ENCODE data around the gene UMODL1. TPM values are rescaled to one million over a fixed set of nuclear protein-coding genes. Genes with fewer than 3 reads are reported as not detected.
A peak's percentile ranks its signal among the peaks of the same experiment; 100 is the strongest.
"Not testable (repeated sequence)": the region's sequence is repeated elsewhere in the genome, so short reads cannot be mapped to it uniquely, and the experiment has no call there.

Gene UMODL1
- total and polyA plus RNA-seq, 2 donors: not detected

- WGBS: 83% methylated on average over 26 of the region's 26 CpGs
- no peaks in the 10 kb centered on the region for H3K36me3 ChIP-seq (ENCODE audit: insufficient read depth)
- no peak overlapping the region for H3K27ac ChIP-seq (ENCODE audit: low read depth)
- H3K4me1 ChIP-seq (ENCODE audit: insufficient read depth): no peaks in the 10 kb centered on the region
- no peak overlapping the region for H3K4me3 ChIP-seq (ENCODE audit: low read depth, low read length)
- no peak for DNase-seq (ENCODE audit: extremely low spot score)
Measured at GRCh38 chr21:42108554-42109340, 37.6 kb downstream of the UMODL1 start.

DNA sequence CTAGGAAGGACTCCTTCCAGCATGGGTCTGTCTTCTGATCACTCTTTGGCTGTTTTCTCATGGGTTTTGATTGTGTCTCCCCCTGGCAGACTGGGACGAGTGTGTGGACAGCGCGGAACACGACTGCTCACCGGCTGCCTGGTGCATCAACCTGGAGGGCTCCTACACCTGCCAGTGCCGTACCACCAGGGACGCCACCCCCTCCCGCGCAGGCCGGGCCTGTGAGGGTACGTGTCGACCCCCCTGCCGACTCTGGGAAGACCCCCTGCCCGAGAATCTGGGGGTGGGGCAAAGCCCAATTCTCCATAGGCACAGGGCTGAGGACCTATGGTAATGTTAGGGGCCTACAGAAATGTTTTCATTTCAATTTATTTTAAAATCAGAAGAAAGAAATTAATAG is 38.4 kb downstream of the UMODL1 start:
- H3K4me3 ChIP-seq (ENCODE audit: low read depth, low read length): no peak overlapping the region
- DNase-seq (ENCODE audit: extremely low spot score): no peak
- H3K27ac ChIP-seq (ENCODE audit: low read depth): no peak overlapping the region
- no peaks in the 10 kb centered on the region for H3K4me1 ChIP-seq (ENCODE audit: insufficient read depth)
- no peaks in the 10 kb centered on the region for H3K36me3 ChIP-seq (ENCODE audit: insufficient read depth)
- 92% methylated on average over 14 of the region's 14 CpGs for WGBS

GRCh38 chr21:42109873-42110525 is 38.9 kb downstream of the UMODL1 start:
- no peak for DNase-seq (ENCODE audit: extremely low spot score)
- H3K4me3 ChIP-seq (ENCODE audit: low read depth, low read length): no peak overlapping the region
- H3K27ac ChIP-seq (ENCODE audit: low read depth): no peak overlapping the region
- 70% methylated on average over 17 of the region's 17 CpGs for WGBS
- H3K36me3 ChIP-seq (ENCODE audit: insufficient read depth): no peaks in the 10 kb centered on the region
- H3K4me1 ChIP-seq (ENCODE audit: insufficient read depth): no peaks in the 10 kb centered on the region

- no peak overlapping the region for H3K27ac ChIP-seq (ENCODE audit: low read depth)
- no peaks in the 10 kb centered on the region for H3K4me1 ChIP-seq (ENCODE audit: insufficient read depth)
- DNase-seq (ENCODE audit: extremely low spot score): no peak
- 87% methylated on average over 24 of the region's 24 CpGs for WGBS
- no peaks in the 10 kb centered on the region for H3K36me3 ChIP-seq (ENCODE audit: insufficient read depth)
- no peak overlapping the region for H3K4me3 ChIP-seq (ENCODE audit: low read depth, low read length)
Measured at GRCh38 chr21:42110691-42111469, 39.8 kb downstream of the UMODL1 start.

DNA sequence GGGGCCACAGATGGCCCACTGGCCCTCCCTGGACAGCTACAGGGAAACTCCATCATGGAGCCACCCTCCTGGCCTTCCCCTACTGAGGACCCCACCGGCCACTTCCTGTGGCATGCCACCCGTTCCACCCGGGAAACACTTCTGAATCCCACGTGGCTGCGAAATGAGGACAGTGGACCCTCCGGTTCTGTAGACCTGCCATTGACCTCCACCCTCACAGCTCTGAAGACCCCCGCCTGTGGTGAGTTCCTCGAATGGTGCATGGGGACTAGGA is 40.3 kb downstream of the UMODL1 start:
- Histone ChIP-seq H3K27ac (ENCODE audit: low read depth) (no peak overlapping the region), H3K36me3 (ENCODE audit: insufficient read depth) (no peaks in the 10 kb centered on the region), H3K4me1 (ENCODE audit: insufficient read depth) (no peaks in the 10 kb centered on the region), H3K4me3 (ENCODE audit: low read depth, low read length) (no peak overlapping the region)
- no peak for DNase-seq (ENCODE audit: extremely low spot score)
- 88% methylated on average over 8 of the region's 8 CpGs for WGBS

- no peaks in the 10 kb centered on the region for H3K4me1 ChIP-seq (ENCODE audit: insufficient read depth)
- DNase-seq (ENCODE audit: extremely low spot score): no peak
- WGBS: 78% methylated on average over 10 of the region's 10 CpGs
Measured at GRCh38 chr21:42111811-42112210, 40.7 kb downstream of the UMODL1 start.

GRCh38 chr21:42112238-42112637 is 41.1 kb downstream of the UMODL1 start:
- Histone ChIP-seq H3K4me3 (ENCODE audit: low read depth, low read length) (no peak overlapping the region), H3K4me1 (ENCODE audit: insufficient read depth) (no peaks in the 10 kb centered on the region), H3K27ac (ENCODE audit: low read depth) (no peak overlapping the region), H3K36me3 (ENCODE audit: insufficient read depth) (no peaks in the 10 kb centered on the region)
- DNase-seq (ENCODE audit: extremely low spot score): no peak
- WGBS: 58% methylated on average over 1 of the region's 1 CpG

More at GRCh38 chr21:42111811-42112210, 40.7 kb downstream of the UMODL1 start:
- H3K4me3 ChIP-seq (ENCODE audit: low read depth, low read length): no peak overlapping the region
- H3K27ac ChIP-seq (ENCODE audit: low read depth): no peak overlapping the region
- no peaks in the 10 kb centered on the region for H3K36me3 ChIP-seq (ENCODE audit: insufficient read depth)

- DNase-seq (ENCODE audit: extremely low spot score): no peak
- WGBS: 55% methylated on average over 4 of the region's 4 CpGs
Measured at GRCh38 chr21:42112857-42113256, 41.7 kb downstream of the UMODL1 start.

GRCh38 chr21:42113926-42114409 is 42.9 kb downstream of the UMODL1 start:
- Histone ChIP-seq H3K4me1 (ENCODE audit: insufficient read depth) (no peaks in the 10 kb centered on the region), H3K27ac (ENCODE audit: low read depth) (no peak overlapping the region), H3K36me3 (ENCODE audit: insufficient read depth) (no peaks in the 10 kb centered on the region), H3K4me3 (ENCODE audit: low read depth, low read length) (no peak overlapping the region)
- 67% methylated on average over 13 of the region's 13 CpGs for WGBS
- DNase-seq (ENCODE audit: extremely low spot score): no peak

More at GRCh38 chr21:42112857-42113256, 41.7 kb downstream of the UMODL1 start:
- no peak overlapping the region for H3K27ac ChIP-seq (ENCODE audit: low read depth)
- H3K4me3 ChIP-seq (ENCODE audit: low read depth, low read length): no peak overlapping the region
- no peaks in the 10 kb centered on the region for H3K4me1 ChIP-seq (ENCODE audit: insufficient read depth)
- no peaks in the 10 kb centered on the region for H3K36me3 ChIP-seq (ENCODE audit: insufficient read depth)

DNA sequence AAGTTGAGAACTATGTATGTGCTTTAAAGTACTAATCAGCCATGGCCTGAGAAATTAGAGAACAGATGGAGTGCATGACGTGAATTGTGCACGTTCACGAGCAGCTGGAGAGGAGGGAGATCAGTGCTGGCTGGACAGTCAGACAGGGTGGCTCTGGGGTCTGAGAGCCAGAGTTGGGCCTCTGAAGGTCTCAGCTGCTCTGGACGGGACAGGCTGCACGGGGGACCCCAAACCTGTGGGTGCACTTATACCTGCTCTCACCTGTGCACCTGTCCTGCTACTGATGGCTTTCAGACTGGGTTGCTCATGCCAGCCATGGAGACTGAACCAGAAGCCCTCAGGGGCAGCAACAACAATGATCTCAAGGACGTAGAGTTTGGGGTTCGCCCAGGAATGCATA is 43.5 kb downstream of the UMODL1 start:
- 82% methylated on average over 7 of the region's 7 CpGs for WGBS
- DNase-seq (ENCODE audit: extremely low spot score): no peak
- no peaks in the 10 kb centered on the region for H3K4me1 ChIP-seq (ENCODE audit: insufficient read depth)

GRCh38 chr21:42115136-42115683 is 44.1 kb downstream of the UMODL1 start:
- Histone ChIP-seq H3K27ac (ENCODE audit: low read depth) (no peak overlapping the region), H3K36me3 (ENCODE audit: insufficient read depth) (no peaks in the 10 kb centered on the region), H3K4me1 (ENCODE audit: insufficient read depth) (no peaks in the 10 kb centered on the region), H3K4me3 (ENCODE audit: low read depth, low read length) (no peak overlapping the region)
- WGBS: 93% methylated on average over 8 of the region's 8 CpGs
- DNase-seq (ENCODE audit: extremely low spot score): no peak

More for the DNA sequence above, 43.5 kb downstream of the UMODL1 start:
- H3K27ac ChIP-seq (ENCODE audit: low read depth): no peak overlapping the region
- no peak overlapping the region for H3K4me3 ChIP-seq (ENCODE audit: low read depth, low read length)
- no peaks in the 10 kb centered on the region for H3K36me3 ChIP-seq (ENCODE audit: insufficient read depth)

- 84% methylated on average over 6 of the region's 6 CpGs for WGBS
- not testable (repeated sequence) for H3K4me1 ChIP-seq (ENCODE audit: insufficient read depth); DNase-seq (ENCODE audit: extremely low spot score)
Measured at GRCh38 chr21:42116551-42116950, 45.4 kb downstream of the UMODL1 start.

GRCh38 chr21:42117229-42117966 is 46.3 kb downstream of the UMODL1 start:
- H3K36me3 ChIP-seq (ENCODE audit: insufficient read depth): no peaks in the 10 kb centered on the region
- DNase-seq (ENCODE audit: extremely low spot score): peak; percentile 59
- WGBS: 23% methylated on average over 15 of the region's 15 CpGs
- no peaks in the 10 kb centered on the region for H3K4me1 ChIP-seq (ENCODE audit: insufficient read depth)
- no peak overlapping the region for H3K4me3 ChIP-seq (ENCODE audit: low read depth, low read length)
- H3K27ac ChIP-seq (ENCODE audit: low read depth): no peak overlapping the region

More at GRCh38 chr21:42116551-42116950, 45.4 kb downstream of the UMODL1 start:
- not testable (repeated sequence) for H3K27ac ChIP-seq (ENCODE audit: low read depth); H3K4me3 ChIP-seq (ENCODE audit: low read depth, low read length); H3K36me3 ChIP-seq (ENCODE audit: insufficient read depth)
